Lower leg skin (tissue), 3 donors: Measurements from ENCODE around the gene STPG2.

Source experiments
- CTCF ChIP-seq, 3 donors: fragments of 450-650 bp; IDR thresholded peaks; one replicate each; pipeline ENCODE4 v1.5.1; 2016; ENCODE audit warnings: antibody characterized with exemption in 3 of 3, mild to moderate bottlenecking in 3 of 3, moderate library complexity in 2 of 3
- POLR2A ChIP-seq, 2 donors: fragments of 450-650 bp; IDR thresholded peaks; one replicate each; pipeline ENCODE4 v1.6.1; 2016 to 2017; ENCODE audit warnings: antibody characterized with exemption in 2 of 2, mild to moderate bottlenecking in 1 of 2, moderate library complexity in 1 of 2

- TF ChIP-seq CTCF (IDR thresholded peaks at IDR 0.05) (no peak), POLR2A (IDR thresholded peaks at IDR 0.05) (no peak)
Observed at GRCh38 chr4:97531351-97531750, 611.9 kb downstream of the STPG2 start.
